ENCODE results near the gene MLXIP.

- no peak for TF ChIP-seq SIN3A (conservative IDR thresholded peaks at IDR 0.05 in 1 of 2, IDR thresholded peaks at IDR 0.05 in 1 of 2; ENCODE audit: low read depth in 1 of 2, low read length in 2 of 2)
- no peak for TF ChIP-seq BCL11A (IDR thresholded peaks at IDR 0.05; ENCODE audit: low read depth in 2 of 2, low read length in 2 of 2)
- no peak for TF ChIP-seq CTCF (IDR thresholded peaks at IDR 0.05; ENCODE audit: control extremely low read depth in 1 of 3, insufficient read depth in 1 of 3, low read depth in 1 of 3, low read length in 3 of 3)
- TF ChIP-seq SIX5 (IDR thresholded peaks at IDR 0.05; ENCODE audit: low read depth, low read length) = no peak
- TF ChIP-seq POU5F1 (IDR thresholded peaks at IDR 0.05; ENCODE audit: low read depth, low read length) = no peak
- TF ChIP-seq CHD1 (IDR thresholded peaks at IDR 0.05; ENCODE audit: low read depth, low read length) = no peak
These were observed 80.2 kb downstream of the MLXIP start for GRCh38 chr12:122158700-122159285.
